ENCODE data around the gene EMC8.

DNA sequence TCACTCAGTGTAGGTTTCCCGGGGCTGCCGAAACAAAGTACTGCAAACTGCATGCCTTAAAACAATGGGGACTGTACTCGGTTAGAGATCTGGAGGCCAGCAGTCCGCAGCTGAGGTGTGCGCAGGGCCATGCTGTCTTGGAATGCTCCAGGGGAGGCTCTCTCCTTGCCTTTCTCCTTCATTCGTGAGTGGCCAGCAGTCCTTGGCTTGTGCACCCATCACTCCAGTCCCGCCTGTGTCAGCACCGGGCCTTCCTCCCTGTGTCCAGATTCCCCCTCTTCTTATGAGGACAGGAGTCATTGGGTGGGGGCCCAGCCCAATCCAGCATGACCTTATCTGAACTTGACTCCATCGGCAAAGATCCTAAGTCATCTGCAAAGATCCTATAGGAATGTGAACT is 43.5 kb upstream of the EMC8 start:
- TF ChIP-seq, protein P1, sequence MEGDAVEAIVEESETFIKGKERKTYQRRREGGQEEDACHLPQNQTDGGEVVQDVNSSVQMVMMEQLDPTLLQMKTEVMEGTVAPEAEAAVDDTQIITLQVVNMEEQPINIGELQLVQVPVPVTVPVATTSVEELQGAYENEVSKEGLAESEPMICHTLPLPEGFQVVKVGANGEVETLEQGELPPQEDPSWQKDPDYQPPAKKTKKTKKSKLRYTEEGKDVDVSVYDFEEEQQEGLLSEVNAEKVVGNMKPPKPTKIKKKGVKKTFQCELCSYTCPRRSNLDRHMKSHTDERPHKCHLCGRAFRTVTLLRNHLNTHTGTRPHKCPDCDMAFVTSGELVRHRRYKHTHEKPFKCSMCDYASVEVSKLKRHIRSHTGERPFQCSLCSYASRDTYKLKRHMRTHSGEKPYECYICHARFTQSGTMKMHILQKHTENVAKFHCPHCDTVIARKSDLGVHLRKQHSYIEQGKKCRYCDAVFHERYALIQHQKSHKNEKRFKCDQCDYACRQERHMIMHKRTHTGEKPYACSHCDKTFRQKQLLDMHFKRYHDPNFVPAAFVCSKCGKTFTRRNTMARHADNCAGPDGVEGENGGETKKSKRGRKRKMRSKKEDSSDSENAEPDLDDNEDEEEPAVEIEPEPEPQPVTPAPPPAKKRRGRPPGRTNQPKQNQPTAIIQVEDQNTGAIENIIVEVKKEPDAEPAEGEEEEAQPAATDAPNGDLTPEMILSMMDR (IDR thresholded peaks at IDR 0.05) = no peak
- no peak for TF ChIP-seq POLR2A (IDR thresholded peaks at IDR 0.05)

Data from right lobe of liver (tissue), 4 donors.